NT2/D1 (cell line): ENCODE results near the gene DLG2.

ENCODE experiments used
- YY1 ChIP-seq: IDR thresholded peaks from 2 replicates; pipeline ENCODE4 v1.6.1; 2011; ENCODE audit not compliant: insufficient read length, insufficient read depth
- ZNF274 ChIP-seq: IDR thresholded peaks from 2 replicates; pipeline ENCODE4 v1.6.1; 2011; ENCODE audit warnings: mild to moderate bottlenecking, low read depth, low read length

- no peak for TF ChIP-seq YY1
- no peak for TF ChIP-seq ZNF274
Measured at GRCh38 chr11:84947070-84947469, 680.1 kb downstream of the DLG2 start.
